HUDEP-2 (cell line): Measurements from ENCODE around the gene RPS6KA4.

Experiments
- DNase-seq, 76 experiments: peaks; one replicate each; lab custom pipeline; 2025; ENCODE audit not compliant: unreplicated experiment in 76 of 76; lab: John Stamatoyannopoulos, UW

Gene RPS6KA4

GRCh38 chr11:64362339-64362738 is 3.4 kb downstream of the RPS6KA4 start:
- DNase-seq: no peak

- DNase-seq: no peak
Measured at GRCh38 chr11:64364435-64364834, 5.5 kb downstream of the RPS6KA4 start.

- DNase-seq: no peak
Measured at GRCh38 chr11:64364911-64365310, 5.9 kb downstream of the RPS6KA4 start.

- no peak for DNase-seq
Measured at GRCh38 chr11:64366751-64367150, 7.8 kb downstream of the RPS6KA4 start.

- DNase-seq: no peak
Measured at GRCh38 chr11:64367931-64368672, 9.1 kb downstream of the RPS6KA4 start.

- no peak for DNase-seq
Measured at GRCh38 chr11:64368673-64369074, 9.7 kb downstream of the RPS6KA4 start.

GRCh38 chr11:64369440-64370421 is 10.8 kb downstream of the RPS6KA4 start:
- DNase-seq: no peak

GRCh38 chr11:64371201-64371600 is 12.2 kb downstream of the RPS6KA4 start:
- no peak for DNase-seq

- no peak for DNase-seq
Measured at GRCh38 chr11:64372021-64372420, 13.1 kb downstream of the RPS6KA4 start.

- no peak for DNase-seq
Measured at GRCh38 chr11:64372802-64373597, 14.0 kb downstream of the RPS6KA4 start.

- DNase-seq: no peak
Measured at GRCh38 chr11:64373598-64373974, 14.6 kb downstream of the RPS6KA4 start.

- no peak for DNase-seq
Measured at GRCh38 chr11:64376071-64376470, 17.1 kb downstream of the RPS6KA4 start.

GRCh38 chr11:64378335-64378880 is 19.4 kb downstream of the RPS6KA4 start:
- DNase-seq: no peak

GRCh38 chr11:64379160-64379559 is 20.2 kb downstream of the RPS6KA4 start:
- DNase-seq: no peak

GRCh38 chr11:64379817-64380709 is 21.1 kb downstream of the RPS6KA4 start:
- DNase-seq: no peak

GRCh38 chr11:64381350-64381749 is 22.4 kb downstream of the RPS6KA4 start:
- no peak for DNase-seq

GRCh38 chr11:64382047-64382446 is 23.1 kb downstream of the RPS6KA4 start:
- no peak for DNase-seq

GRCh38 chr11:64382586-64382985 is 23.6 kb downstream of the RPS6KA4 start:
- DNase-seq: peak in 4 of 76 experiments; percentile 3 to 12 (median 9)

- DNase-seq: no peak
Measured at GRCh38 chr11:64383580-64383979, 24.6 kb downstream of the RPS6KA4 start.
